NOMO-1 treated with DMSO at 0.1 percent for 48 hours (cell line): ENCODE data around the gene SLC38A3.
"Not testable (repeated sequence)": the region's sequence is repeated elsewhere in the genome, so short reads cannot be mapped to it uniquely, and the experiment has no call there.

ENCODE experiments used
- DNase-seq: peaks from one replicate; lab custom pipeline; 2025; ENCODE audit not compliant: unreplicated experiment; lab: John Stamatoyannopoulos, UW

The SLC38A3 gene

GRCh38 chr3:50230104-50230793, 25.2 kb downstream of the SLC38A3 start:
- DNase-seq = peak; percentile 78

- DNase-seq = no peak
These were observed 25.7 kb downstream of the SLC38A3 start for GRCh38 chr3:50230794-50231125.

GRCh38 chr3:50231581-50231980, 26.5 kb downstream of the SLC38A3 start:
- no peak for DNase-seq

- no peak for DNase-seq
These were observed 27.2 kb downstream of the SLC38A3 start for GRCh38 chr3:50232303-50232702.

GRCh38 chr3:50233176-50233575, 28.1 kb downstream of the SLC38A3 start:
- DNase-seq = no peak

GRCh38 chr3:50235716-50236483, 30.8 kb downstream of the SLC38A3 start, which contains the start of gene GNAI2:
GNAI2 (plus strand) TSS chr3:50236204; CDS start chr3:50236336, 132 bp downstream.
- DNase-seq = peak; percentile 99

- DNase-seq = no peak
These were observed 31.5 kb downstream of the SLC38A3 start for GRCh38 chr3:50236484-50237132.

GRCh38 chr3:50237133-50237651, 32.1 kb downstream of the SLC38A3 start:
- peak; percentile 51 for DNase-seq

GRCh38 chr3:50237754-50238548, 32.9 kb downstream of the SLC38A3 start:
- DNase-seq = peak; percentile 86

- DNase-seq = no peak
These were observed 33.5 kb downstream of the SLC38A3 start for GRCh38 chr3:50238549-50239026.

GRCh38 chr3:50239649-50240048, 34.6 kb downstream of the SLC38A3 start:
- DNase-seq = no peak

- DNase-seq = no peak
These were observed 36.1 kb downstream of the SLC38A3 start for GRCh38 chr3:50241163-50241562.

GRCh38 chr3:50241713-50242380, 36.8 kb downstream of the SLC38A3 start:
- no peak for DNase-seq

GRCh38 chr3:50242381-50242770, 37.3 kb downstream of the SLC38A3 start:
- DNase-seq = no peak

GRCh38 chr3:50242851-50243542, 37.9 kb downstream of the SLC38A3 start:
- DNase-seq = peak; percentile 95

- no peak for DNase-seq
These were observed 38.4 kb downstream of the SLC38A3 start for GRCh38 chr3:50243543-50243895.

- DNase-seq = not testable (repeated sequence)
These were observed 39.7 kb downstream of the SLC38A3 start for GRCh38 chr3:50244813-50245212.

GRCh38 chr3:50245251-50245745, 40.2 kb downstream of the SLC38A3 start:
- DNase-seq = no peak

- peak; percentile 81 for DNase-seq
These were observed 40.9 kb downstream of the SLC38A3 start for GRCh38 chr3:50245831-50246516.
